GM23338 (cell line): ENCODE data around the gene FAM117B. TPM values are rescaled to one million over a fixed set of nuclear protein-coding genes. Genes with fewer than 3 reads are reported as not detected.
"Not testable (repeated sequence)": the region's sequence is repeated elsewhere in the genome, so short reads cannot be mapped to it uniquely, and the experiment has no call there.

ENCODE experiments used
- ATAC-seq: fragments of 200-7000 bp; cut with Tn5 transposase; 3 replicates; pipeline ENCODE4 v1.9.1; 2020
- DNase-seq: peaks from one replicate; pipeline ENCODE4 v3.0.0-alpha.2; 2015; ENCODE audit warnings: low spot score
- H2AFZ ChIP-seq: fragments of 200-600 bp; sonication (generic); 2 replicates; pipeline ENCODE4 v1.8.0; 2016; ENCODE audit warnings: antibody characterized with exemption, mild to moderate bottlenecking, moderate library complexity
- H3F3A ChIP-seq: fragments of 200-600 bp; sonication (generic); replicated peaks from 2 replicates; pipeline ENCODE4 v1.8.0; 2017; ENCODE audit warnings: antibody characterized with exemption, mixed run types, low read depth
- H3K27ac ChIP-seq: fragments of 200-600 bp; sonication (generic); 2 replicates; pipeline ENCODE4 v1.6.1; 2016; ENCODE audit warnings: low read depth
- H3K27me3 ChIP-seq: fragments of 200-600 bp; sonication (generic); 2 replicates; pipeline ENCODE4 v1.8.0; 2016; ENCODE audit warnings: mild to moderate bottlenecking, mixed run types, moderate library complexity; ENCODE audit not compliant: insufficient read depth
- H3K36me3 ChIP-seq: fragments of 200-600 bp; sonication (generic); 2 replicates; pipeline ENCODE4 v1.8.0; 2016; ENCODE audit warnings: mild to moderate bottlenecking; ENCODE audit not compliant: insufficient read depth
- H3K4me1 ChIP-seq: fragments of 200-600 bp; sonication (generic); 2 replicates; pipeline ENCODE4 v1.8.0; 2016; ENCODE audit warnings: mild to moderate bottlenecking, moderate library complexity; ENCODE audit not compliant: insufficient read depth
- H3K4me2 ChIP-seq: fragments of 200-600 bp; sonication (generic); 2 replicates; pipeline ENCODE4 v1.7.1; 2017; ENCODE audit warnings: mixed run types
- H3K4me3 ChIP-seq: fragments of 200-600 bp; sonication (generic); 2 replicates; pipeline ENCODE4 v1.6.1; 2016; ENCODE audit warnings: mixed run types
- H3K79me2 ChIP-seq: fragments of 200-600 bp; sonication (generic); replicated peaks from 2 replicates; pipeline ENCODE4 v1.8.0; 2017; ENCODE audit warnings: mild to moderate bottlenecking; ENCODE audit not compliant: insufficient read depth
- H3K9me2 ChIP-seq: fragments of 200-600 bp; sonication (generic); 2 replicates; pipeline ENCODE4 v1.8.0; 2017; ENCODE audit not compliant: insufficient read depth
- H4K20me1 ChIP-seq: fragments of 200-600 bp; sonication (generic); replicated peaks from 2 replicates; pipeline ENCODE4 v1.8.0; 2017; ENCODE audit warnings: mild to moderate bottlenecking; ENCODE audit not compliant: insufficient read depth
- H3K27ac Mint-ChIP-seq: 2 replicates; pipeline ENCODE4 v1.8.0; 2020; ENCODE audit warnings: inconsistent platforms, mild to moderate bottlenecking, moderate library complexity, mixed read lengths
- H3K27me3 Mint-ChIP-seq: 3 replicates; pipeline ENCODE4 v1.8.0; 2022; ENCODE audit warnings: low read depth, mild to moderate bottlenecking, moderate library complexity, mixed read lengths, inconsistent platforms; ENCODE audit not compliant: insufficient read depth, poor library complexity
- H3K36me3 Mint-ChIP-seq: 3 replicates; pipeline ENCODE4 v1.8.0; 2021; ENCODE audit warnings: low read depth, mild to moderate bottlenecking, inconsistent platforms, moderate library complexity, mixed read lengths
- H3K4me1 Mint-ChIP-seq: 3 replicates; pipeline ENCODE4 v1.8.0; 2020; ENCODE audit warnings: mild to moderate bottlenecking, inconsistent platforms, mixed read lengths
- H3K4me3 Mint-ChIP-seq: 3 replicates; pipeline ENCODE4 v1.8.0; 2021; ENCODE audit warnings: moderate library complexity, mild to moderate bottlenecking, inconsistent platforms, mixed read lengths
- H3K9me3 Mint-ChIP-seq: 3 replicates; pipeline ENCODE4 v1.8.0; 2020; ENCODE audit warnings: moderate library complexity, mild to moderate bottlenecking, inconsistent platforms, mixed read lengths
- EZH2 ChIP-seq: fragments of 200-600 bp; sonication (generic); IDR thresholded peaks from one replicate; pipeline ENCODE4 v1.8.0; 2017; ENCODE audit warnings: antibody characterized with exemption, mild to moderate bottlenecking, low read depth; ENCODE audit not compliant: unreplicated experiment
- EZH2phosphoT487 ChIP-seq: fragments of 200-600 bp; sonication (generic); IDR thresholded peaks from one replicate; pipeline ENCODE4 v1.8.1; 2018; ENCODE audit warnings: antibody characterized with exemption; ENCODE audit not compliant: unreplicated experiment
- NANOG ChIP-seq: IDR thresholded peaks from 2 replicates; pipeline ENCODE4 v1.6.1; 2016; ENCODE audit warnings: antibody characterized with exemption, borderline replicate concordance
- POLR2AphosphoS5 ChIP-seq: IDR thresholded peaks from 2 replicates; pipeline ENCODE4 v1.6.1; 2016; ENCODE audit warnings: antibody characterized with exemption, low read depth
- ZNF114 ChIP-seq: fragments of 250-450 bp; sonication (Bioruptor Pico); IDR thresholded peaks from 2 replicates; pipeline ENCODE4 v1.5.0; 2020; ENCODE audit warnings: mild to moderate bottlenecking, moderate library complexity
- ZNF331 ChIP-seq: fragments of 250-450 bp; sonication (Bioruptor Pico); IDR thresholded peaks from 2 replicates; pipeline ENCODE4 v1.5.0; 2020; ENCODE audit warnings: low read depth, mild to moderate bottlenecking, moderate library complexity
- polyA plus RNA-seq: library from polyadenylated mRNA; unstranded; fragments of >200 nt; fragmentation: Nextera tagmentation; extraction: Ambion mirVana; gene quantifications from 2 replicates; pipeline ENCODE4 v1.2.1, GENCODE V29; 2016
- total RNA-seq: library from RNA; depleted of rRNA; stranded (reverse); fragments of >200 nt; shearing (Covaris generic); gene quantifications from 2 replicates; pipeline ENCODE4 v1.2.3, GENCODE V29; 2014
- TF ChIP-seq, protein P1 (sequence below): IDR thresholded peaks from one replicate; pipeline ENCODE4 v1.6.1; 2018; ENCODE audit warnings: antibody characterized with exemption; ENCODE audit not compliant: unreplicated experiment
- TF ChIP-seq, protein P2 (sequence below), 2 experiments: fragments of 200-600 bp in 1 of 2; sonication (generic) in 1 of 2; conservative IDR thresholded peaks; 2 replicates each; pipeline versions ENCODE4 v1.5.1 to v1.6.1; 2016 to 2017; ENCODE audit warnings: antibody characterized with exemption in 2 of 2, low read depth in 2 of 2, mild to moderate bottlenecking in 2 of 2, moderate library complexity in 1 of 2

Gene FAM117B
- total and polyA plus RNA-seq, 2 experiments from 2014 or later: 8.4 to 23.0 TPM

DNA sequence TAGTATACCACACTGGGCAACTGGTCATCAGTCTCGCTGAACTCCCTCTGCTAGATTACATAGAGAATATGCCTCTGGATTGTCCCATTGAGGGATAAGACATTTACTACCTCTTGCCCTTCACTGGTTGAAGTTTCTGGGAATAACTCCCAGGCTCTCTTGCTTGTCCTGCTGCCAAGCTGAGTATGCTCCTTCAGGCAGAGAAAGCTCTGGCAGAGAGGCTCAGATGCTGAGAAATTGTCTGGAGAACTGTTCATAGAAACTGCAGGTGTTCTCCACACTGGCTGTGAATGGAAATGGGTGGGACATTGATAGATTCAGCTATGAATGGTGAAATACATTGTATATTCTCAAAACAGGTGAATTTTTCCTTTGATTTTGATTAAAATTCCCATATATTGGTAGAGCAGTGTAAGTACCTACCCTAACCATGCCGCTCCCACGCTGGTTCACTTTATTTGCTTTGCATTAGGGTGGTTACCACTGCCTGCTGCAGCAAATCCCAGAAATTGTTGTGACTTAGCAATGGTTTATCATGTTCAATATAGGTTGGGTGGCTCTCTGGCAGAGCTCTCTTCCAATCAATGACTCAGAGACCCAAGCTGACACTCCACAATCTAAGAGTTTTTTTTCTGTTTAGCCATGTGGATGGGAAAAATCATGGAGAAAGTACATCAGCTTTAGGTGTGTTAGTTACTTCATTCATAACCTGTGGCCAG, 36.7 kb downstream of the FAM117B start:
- Histone ChIP-seq H3K36me3 (no peaks in the 10 kb centered on the region), H3K27ac (no peak overlapping the region), H3K9me2 (no peaks in the 10 kb centered on the region), H3K79me2 (peaks cover 90% of the 10 kb centered on the region), H3F3A (no peaks in the 10 kb centered on the region), H2AFZ (no peak overlapping the region), H3K4me2 (no peak overlapping the region), H3K4me3 (no peak overlapping the region), H4K20me1 (peaks cover 17% of the 10 kb centered on the region), H3K27me3 (no peaks in the 10 kb centered on the region), H3K4me1 (no peaks in the 10 kb centered on the region)
- no peaks in the 10 kb centered on the region for H3K27me3 Mint-ChIP-seq
- H3K9me3 Mint-ChIP-seq: no peaks in the 10 kb centered on the region
- TF ChIP-seq ZNF331: no peak
- TF ChIP-seq POLR2AphosphoS5: no peak
- TF ChIP-seq EZH2phosphoT487: no peak
- no peak overlapping the region for H3K27ac Mint-ChIP-seq
- DNase-seq: no peak
- no peak overlapping the region for H3K4me3 Mint-ChIP-seq
- no peaks in the 10 kb centered on the region; the same call in 2 of the 3 replicates for H3K4me1 Mint-ChIP-seq
- no peak for ATAC-seq
- no peaks in the 10 kb centered on the region; the same call in 2 of the 3 replicates for H3K36me3 Mint-ChIP-seq

DNA sequence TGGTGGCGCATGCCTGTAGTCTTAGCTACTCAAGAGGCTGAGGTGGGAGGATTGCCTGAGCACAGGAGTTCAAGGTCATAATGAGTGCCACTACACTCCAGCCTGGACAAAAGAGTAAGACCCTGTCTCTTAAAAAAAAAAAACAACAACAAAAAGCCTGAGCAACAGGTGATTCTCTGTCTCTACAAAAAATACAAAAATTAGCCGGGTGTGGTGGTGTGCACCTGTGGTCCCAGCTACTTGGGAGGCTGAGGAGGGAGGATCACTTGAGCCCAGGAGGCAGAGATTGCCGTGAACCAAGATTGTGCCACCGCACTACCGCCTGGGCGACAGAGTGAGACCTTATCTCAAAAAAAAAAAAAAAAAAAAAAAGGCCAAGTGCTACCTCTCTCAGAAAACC, 40.3 kb downstream of the FAM117B start:
- H3K4me1 ChIP-seq, H3K36me3 ChIP-seq, DNase-seq, ATAC-seq, H3K4me1 Mint-ChIP-seq, H3K4me2 ChIP-seq, H3K9me2 ChIP-seq, H3K36me3 Mint-ChIP-seq, H3K27me3 ChIP-seq, H3K27ac Mint-ChIP-seq, H3K4me3 Mint-ChIP-seq, H3F3A ChIP-seq, H3K9me3 Mint-ChIP-seq, H2AFZ ChIP-seq, H3K27me3 Mint-ChIP-seq, H3K4me3 ChIP-seq, H3K27ac ChIP-seq: not testable (repeated sequence)
- H3K79me2 ChIP-seq: peaks cover 96% of the 10 kb centered on the region
- H4K20me1 ChIP-seq: peaks cover 17% of the 10 kb centered on the region

DNA sequence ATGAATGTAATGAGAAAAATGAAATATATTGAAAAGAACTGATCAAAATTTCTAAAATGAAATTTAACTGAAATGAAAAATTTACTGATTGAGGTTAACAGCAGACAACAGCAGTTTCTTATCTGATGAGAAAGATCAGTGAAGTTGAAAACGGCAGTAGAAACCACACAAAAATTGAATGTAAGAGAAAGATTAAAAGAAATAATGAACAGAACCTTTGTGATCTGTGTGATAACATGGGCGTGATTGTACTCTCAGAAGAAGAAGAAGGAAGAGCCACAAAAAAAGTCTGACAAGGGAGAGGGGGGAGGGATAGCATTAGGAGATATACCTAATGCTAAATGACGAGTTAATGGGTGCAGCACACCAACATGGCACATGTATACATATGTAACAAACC, 45.2 kb downstream of the FAM117B start:
- Histone ChIP-seq H4K20me1 (peaks cover 4% of the 10 kb centered on the region), H3K9me2 (no peaks in the 10 kb centered on the region; the same call in 1 of the 2 replicates), H3K4me3 (no peak overlapping the region), H3K4me1 (peaks cover 14% of the 10 kb centered on the region; the same call in 1 of the 2 replicates), H3K79me2 (peaks cover 86% of the 10 kb centered on the region), H3K4me2 (no peak overlapping the region), H3K36me3 (no peaks in the 10 kb centered on the region), H3K27me3 (no peaks in the 10 kb centered on the region), H2AFZ (no peak overlapping the region), H3K27ac (no peak overlapping the region), H3F3A (no peaks in the 10 kb centered on the region)
- peaks cover 16% of the 10 kb centered on the region for H3K4me1 Mint-ChIP-seq
- H3K27me3 Mint-ChIP-seq: peaks cover 3% of the 10 kb centered on the region
- H3K27ac Mint-ChIP-seq: no peak overlapping the region
- DNase-seq (no peak), ATAC-seq (no peak)
- TF ChIP-seq EZH2phosphoT487: no peak
- TF ChIP-seq, protein P1, sequence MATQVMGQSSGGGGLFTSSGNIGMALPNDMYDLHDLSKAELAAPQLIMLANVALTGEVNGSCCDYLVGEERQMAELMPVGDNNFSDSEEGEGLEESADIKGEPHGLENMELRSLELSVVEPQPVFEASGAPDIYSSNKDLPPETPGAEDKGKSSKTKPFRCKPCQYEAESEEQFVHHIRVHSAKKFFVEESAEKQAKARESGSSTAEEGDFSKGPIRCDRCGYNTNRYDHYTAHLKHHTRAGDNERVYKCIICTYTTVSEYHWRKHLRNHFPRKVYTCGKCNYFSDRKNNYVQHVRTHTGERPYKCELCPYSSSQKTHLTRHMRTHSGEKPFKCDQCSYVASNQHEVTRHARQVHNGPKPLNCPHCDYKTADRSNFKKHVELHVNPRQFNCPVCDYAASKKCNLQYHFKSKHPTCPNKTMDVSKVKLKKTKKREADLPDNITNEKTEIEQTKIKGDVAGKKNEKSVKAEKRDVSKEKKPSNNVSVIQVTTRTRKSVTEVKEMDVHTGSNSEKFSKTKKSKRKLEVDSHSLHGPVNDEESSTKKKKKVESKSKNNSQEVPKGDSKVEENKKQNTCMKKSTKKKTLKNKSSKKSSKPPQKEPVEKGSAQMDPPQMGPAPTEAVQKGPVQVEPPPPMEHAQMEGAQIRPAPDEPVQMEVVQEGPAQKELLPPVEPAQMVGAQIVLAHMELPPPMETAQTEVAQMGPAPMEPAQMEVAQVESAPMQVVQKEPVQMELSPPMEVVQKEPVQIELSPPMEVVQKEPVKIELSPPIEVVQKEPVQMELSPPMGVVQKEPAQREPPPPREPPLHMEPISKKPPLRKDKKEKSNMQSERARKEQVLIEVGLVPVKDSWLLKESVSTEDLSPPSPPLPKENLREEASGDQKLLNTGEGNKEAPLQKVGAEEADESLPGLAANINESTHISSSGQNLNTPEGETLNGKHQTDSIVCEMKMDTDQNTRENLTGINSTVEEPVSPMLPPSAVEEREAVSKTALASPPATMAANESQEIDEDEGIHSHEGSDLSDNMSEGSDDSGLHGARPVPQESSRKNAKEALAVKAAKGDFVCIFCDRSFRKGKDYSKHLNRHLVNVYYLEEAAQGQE: no peak
- TF ChIP-seq, protein P2, sequence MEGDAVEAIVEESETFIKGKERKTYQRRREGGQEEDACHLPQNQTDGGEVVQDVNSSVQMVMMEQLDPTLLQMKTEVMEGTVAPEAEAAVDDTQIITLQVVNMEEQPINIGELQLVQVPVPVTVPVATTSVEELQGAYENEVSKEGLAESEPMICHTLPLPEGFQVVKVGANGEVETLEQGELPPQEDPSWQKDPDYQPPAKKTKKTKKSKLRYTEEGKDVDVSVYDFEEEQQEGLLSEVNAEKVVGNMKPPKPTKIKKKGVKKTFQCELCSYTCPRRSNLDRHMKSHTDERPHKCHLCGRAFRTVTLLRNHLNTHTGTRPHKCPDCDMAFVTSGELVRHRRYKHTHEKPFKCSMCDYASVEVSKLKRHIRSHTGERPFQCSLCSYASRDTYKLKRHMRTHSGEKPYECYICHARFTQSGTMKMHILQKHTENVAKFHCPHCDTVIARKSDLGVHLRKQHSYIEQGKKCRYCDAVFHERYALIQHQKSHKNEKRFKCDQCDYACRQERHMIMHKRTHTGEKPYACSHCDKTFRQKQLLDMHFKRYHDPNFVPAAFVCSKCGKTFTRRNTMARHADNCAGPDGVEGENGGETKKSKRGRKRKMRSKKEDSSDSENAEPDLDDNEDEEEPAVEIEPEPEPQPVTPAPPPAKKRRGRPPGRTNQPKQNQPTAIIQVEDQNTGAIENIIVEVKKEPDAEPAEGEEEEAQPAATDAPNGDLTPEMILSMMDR (conservative IDR thresholded peaks at IDR 0.05; ENCODE audit: low read depth in 2 of 2): no peak
- no peak for TF ChIP-seq EZH2
- TF ChIP-seq NANOG: no peak
- TF ChIP-seq ZNF114: no peak
- peaks cover 5% of the 10 kb centered on the region; the same call in 1 of the 3 replicates for H3K9me3 Mint-ChIP-seq
- peaks cover 3% of the 10 kb centered on the region; the same call in 1 of the 3 replicates for H3K36me3 Mint-ChIP-seq
- H3K4me3 Mint-ChIP-seq: no peak overlapping the region
